Fibroblast of skin of abdomen (primary cell): ENCODE results near the gene WDR75.

Experiments
- DNase-seq: peaks from one replicate; pipeline ENCODE4 v3.0.0-alpha.2; 2013

The WDR75 gene

GRCh38 chr2:189500456-189501160 lies 59.3 kb downstream of the WDR75 start:
- no peak for DNase-seq

- no peak for DNase-seq
These were observed 60.2 kb downstream of the WDR75 start for GRCh38 chr2:189501487-189501886.

- DNase-seq = no peak
These were observed 61.4 kb downstream of the WDR75 start for GRCh38 chr2:189502714-189503113.

DNA sequence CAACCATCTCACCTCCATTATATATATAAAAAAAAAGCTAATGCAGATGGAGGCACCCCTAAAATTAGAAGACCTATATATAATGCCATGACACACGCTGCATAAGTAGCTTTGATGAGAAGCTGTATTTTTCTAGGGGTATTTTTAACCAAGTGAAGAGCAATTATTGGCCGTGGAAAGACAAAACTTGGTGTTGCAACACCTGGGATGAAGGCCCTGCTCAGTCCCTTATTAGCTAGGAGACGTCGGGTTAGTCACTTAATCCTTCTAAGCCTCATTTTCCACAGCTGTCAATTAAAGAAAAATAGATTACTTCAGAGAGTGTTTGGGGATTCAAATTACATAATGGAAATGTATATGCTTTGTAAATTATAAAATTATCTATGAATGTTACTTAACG lies 63.0 kb downstream of the WDR75 start:
- no peak for DNase-seq

DNA sequence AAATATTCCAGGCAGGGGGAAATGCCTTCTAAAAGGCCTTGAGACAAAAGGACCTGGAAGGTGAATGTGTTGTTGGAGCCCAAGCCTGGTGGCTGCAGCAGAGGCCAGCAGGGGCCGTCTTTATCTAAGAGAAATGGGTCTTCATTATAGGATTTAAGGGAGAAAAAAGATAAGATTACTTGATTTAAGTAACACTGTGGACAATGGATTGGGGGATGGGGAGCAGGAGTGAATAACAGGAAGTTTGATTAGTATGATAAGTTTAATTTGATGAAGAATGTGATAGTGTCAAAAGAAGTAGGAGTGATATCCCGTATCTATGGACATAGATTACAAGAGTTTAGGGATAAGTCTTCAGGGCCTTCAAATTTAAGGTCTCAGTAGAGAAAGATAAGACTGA lies 64.2 kb downstream of the WDR75 start:
- DNase-seq = no peak

- DNase-seq = no peak
These were observed 65.3 kb downstream of the WDR75 start for GRCh38 chr2:189506514-189506976.

DNA sequence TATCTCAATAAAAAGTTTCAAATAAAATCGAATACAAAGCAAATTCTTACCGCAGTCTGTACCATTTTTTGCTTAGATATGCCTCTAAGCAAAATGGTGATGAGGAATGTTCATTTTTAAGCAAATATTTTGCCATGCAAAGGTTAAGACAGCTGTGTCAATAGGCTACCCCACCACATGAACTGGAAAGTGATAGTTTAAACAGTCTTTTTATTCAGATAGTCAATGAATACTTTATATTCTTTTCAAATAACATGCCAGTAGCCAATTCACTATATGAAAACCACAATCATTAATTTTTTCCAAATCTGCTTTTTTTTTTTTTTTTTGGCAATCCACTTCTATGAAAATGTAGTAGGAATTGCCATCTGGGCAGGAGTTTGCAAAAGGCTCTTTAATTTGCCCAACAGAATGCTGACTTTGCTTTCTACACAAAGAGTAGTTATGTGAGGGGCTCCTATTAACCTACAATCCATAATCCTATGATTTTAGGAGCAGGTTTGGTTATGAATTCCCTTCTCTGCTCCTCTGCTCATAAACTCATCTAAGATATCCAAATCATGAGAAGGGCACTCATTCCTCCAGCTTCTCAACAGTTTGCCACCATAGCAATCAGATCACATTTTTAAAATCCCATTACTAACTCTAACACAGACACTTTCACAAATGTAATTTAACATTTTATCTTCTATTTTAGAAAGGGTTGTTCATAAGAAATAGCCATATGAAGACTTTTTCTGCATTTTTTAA lies 70.1 kb downstream of the WDR75 start:
- no peak for DNase-seq

DNA sequence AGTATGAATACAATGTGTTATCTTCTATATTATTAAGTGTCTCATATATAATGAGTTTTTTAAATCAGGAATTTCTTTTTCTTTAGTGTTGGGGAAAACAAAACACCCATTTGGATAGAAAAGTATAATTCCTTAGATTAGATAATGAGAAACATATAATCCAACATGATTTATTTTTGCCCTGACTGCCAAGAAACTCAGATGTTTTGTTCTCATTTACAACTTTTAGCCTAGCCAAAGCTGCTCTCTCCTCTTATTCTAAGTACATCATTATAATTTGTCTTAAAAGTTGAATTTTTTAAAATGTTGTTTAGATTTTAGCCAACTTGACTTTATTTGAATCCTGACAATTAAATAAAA lies 70.7 kb downstream of the WDR75 start:
- no peak for DNase-seq

DNA sequence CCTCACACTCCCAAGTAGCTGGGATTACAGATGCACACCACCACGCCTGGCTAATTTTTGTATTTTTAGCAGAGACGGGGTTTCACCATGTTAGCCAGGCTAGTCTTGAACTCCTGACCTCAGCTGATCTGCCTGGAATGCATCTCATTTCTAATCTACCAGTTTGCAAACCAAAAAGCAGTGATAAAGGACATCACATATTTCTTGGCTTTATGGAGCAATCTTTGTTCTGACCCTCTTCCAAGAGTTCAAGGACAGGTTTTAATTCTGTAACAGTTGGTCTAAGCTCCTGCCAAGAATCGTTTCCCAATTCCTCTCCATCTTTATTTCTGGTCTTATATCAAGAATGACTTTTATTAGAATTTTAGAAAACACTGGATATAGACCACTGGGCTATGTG lies 71.6 kb downstream of the WDR75 start:
- no peak for DNase-seq

- DNase-seq = no peak
These were observed 72.8 kb downstream of the WDR75 start for GRCh38 chr2:189514104-189514503.

DNA sequence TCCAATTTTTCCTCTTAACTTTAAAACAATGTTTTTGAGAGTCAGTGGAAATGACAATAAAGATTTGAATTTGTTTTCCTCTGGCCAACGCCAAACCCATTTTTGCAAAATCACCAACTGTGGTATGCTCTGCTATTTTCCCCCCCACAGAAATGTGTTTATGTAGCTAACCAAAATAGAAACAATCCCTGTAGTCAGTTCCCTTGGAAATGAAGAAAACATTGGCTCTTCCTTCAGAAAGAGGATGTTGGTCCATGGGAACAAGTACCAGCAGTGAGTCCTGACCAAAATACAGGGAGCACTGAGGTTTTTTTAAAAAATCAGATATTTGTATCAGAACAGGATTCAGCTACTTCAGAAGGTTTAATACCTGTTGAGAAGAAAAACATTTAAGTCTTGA lies 74.0 kb downstream of the WDR75 start:
- DNase-seq = no peak

- DNase-seq = no peak
These were observed 75.3 kb downstream of the WDR75 start for GRCh38 chr2:189516546-189516945.

DNA sequence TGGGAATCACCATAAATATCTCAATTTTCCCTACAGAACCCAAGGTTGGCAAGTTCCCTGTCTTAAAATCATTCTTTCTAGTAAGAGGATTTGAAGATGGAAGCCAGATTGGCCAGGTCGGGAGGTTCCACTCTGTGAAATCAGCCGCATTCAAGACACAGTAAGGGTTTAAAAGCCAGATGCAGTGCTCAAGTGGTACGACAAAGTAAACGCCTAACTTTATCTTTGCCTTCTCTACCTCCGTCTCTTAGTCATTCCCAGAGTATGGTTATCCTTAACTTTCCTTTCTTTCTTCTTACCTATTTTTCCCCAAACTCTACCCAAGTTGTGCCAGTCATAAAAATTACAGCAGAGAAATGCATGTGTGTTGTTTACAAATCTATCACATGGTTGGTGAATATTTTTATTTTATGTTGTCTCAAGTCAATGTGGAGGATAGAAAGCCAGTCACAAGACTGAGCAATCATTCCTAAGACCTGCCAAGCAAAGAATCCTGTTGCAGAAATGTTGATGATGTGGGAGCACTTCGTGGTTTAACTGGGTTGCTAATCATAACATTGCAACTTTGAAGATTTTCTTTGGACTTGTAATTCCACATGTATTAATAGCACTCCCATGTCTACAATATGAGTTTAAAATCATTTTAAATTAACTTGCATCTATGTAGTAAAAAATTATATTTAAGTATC lies 76.7 kb downstream of the WDR75 start:
- DNase-seq = peak; percentile 57

DNA sequence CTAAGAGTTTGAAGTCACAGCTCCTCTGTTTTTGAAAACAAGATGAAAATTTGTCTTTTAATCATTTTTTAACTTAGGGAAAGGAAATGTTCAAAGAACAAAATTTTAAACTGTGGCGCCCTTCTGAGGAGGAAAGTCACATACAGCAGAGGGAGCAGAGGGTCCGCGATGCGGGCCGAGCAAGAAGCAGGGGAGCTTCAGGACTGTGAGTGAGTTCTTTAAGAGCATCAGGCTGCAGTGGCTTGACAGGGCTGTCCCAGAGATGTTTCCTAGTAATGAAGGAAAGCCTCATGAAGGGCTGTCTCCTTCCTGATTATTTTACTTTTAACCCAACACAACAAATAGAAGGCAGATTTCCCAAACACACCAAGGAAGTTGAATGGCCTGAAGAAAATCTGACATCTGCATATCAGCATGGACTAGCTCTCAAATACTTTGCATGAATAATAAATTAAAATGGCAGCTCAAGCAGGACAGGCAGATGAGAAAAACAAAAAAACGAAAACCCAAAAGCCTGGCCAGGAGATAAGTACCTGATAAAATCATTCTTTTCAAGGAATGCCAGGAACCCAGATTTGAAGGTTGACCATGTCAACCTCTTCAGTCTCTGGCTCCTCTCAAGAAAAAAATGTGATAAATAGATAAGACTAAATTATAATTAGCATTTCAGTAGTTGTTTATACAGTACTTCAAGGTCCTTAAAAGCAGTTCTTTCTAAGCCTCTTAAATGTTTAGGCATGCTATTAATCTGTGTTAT lies 78.5 kb downstream of the WDR75 start:
- DNase-seq = no peak

DNA sequence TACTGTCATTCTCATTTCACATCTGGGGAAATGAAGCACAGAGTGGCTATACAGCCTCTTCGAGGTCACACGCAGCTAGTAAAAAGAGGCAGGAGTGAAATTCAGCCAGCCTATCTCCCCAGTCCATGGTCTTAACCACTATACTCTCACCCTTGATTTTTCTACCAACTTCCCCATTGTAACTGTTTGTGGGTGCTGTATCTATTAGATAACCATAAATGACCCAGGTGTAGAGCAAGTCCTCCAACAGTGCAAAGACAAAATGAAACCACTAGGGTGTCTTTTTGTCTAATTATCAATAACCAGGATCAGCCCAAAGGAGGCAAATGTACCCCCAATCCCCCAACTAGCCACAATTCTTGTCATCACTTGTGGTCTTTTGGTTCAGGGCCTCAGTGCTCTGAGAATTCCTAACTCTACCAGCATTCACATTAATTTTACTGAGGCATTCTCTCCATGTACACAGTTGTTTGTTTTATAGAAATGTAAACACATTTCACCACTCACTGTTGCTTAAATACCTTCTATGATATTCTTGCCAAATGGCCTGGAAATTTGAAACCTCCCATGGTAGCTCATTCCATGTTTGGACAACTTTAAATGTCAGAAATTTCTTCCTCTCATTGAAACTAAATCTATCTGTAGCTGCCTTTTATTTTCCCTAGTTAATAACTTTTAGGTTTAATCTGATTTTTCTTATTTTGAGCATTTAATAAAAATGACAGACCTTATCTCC lies 80.6 kb downstream of the WDR75 start:
- no peak for DNase-seq

DNA sequence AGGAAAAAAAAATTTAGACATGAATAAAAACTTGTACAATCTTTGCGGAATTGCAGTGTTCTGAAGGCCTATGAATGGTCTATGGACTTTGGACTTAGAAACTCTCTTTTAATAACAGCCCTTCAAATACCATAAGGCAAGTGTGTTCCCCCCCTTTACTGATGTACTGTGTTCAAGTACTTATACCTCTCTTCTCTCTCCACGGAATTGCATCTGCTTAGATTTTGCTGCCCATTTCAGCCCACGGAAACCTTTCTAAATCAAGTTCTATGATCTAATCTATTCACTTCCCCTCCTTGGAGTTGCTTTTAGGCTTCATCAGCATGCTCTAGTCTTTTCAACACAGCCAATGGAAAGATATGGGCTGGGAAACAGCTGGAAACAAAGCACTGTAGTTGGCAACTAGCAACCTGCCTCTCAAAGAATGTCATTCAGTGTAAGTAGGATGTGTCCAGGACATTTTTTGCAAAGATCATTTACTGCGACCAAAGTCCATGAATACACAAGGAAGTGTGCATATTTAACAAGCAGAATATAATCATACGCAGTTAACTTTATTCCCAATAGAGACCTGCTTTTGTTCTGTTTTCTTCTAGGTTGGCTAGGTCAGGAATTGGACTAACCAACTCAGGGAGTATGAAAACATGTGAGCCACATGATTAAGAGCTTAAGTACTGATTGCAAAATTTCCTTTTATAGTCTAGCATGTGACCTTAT lies 81.3 kb downstream of the WDR75 start:
- DNase-seq = no peak

GRCh38 chr2:189524746-189525145 lies 83.5 kb downstream of the WDR75 start:
- DNase-seq = no peak
